ENCODE results near the gene LIMCH1. TPM values are rescaled to one million over a fixed set of nuclear protein-coding genes. Genes with fewer than 3 reads are reported as not detected.

The LIMCH1 gene
- total RNA-seq, 4 donors from 2014 or later: 57.6 to 106 (median 90.5) TPM

DNA sequence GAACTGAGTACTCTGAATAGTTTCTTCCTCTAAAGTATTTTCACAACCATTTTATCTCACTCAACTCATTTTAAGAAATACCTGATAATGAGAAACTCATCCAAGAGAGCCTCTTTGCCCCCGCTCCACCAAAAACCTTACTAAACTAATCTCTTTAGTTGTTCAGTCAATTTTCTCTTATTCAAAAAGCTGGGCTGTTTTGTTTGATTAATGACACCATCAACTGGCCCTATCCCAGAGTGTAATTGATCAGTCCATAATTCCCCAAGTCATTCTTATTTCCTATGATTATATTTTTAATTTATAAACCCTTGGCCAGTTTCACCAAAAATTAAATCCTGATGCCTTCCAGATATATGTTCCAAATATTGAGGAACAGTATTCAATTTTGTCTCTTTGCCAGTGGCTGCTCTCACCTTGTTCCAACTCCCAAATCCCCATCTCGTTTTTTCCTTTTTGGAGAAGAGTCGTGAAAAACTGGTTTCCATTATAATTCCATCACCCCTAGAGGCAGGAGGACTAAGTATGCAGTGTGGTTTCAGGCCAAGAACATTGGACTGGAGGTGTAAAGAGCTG, 10.4 kb downstream of the LIMCH1 start:
- Histone ChIP-seq H3K4me3 (no peak overlapping the region), H3K27me3 (no peaks in the 10 kb centered on the region), H3K4me1 (peaks cover 0 to 11% (median 0%) of the 10 kb centered on the region in 4 donors), H3K36me3 (no peaks in the 10 kb centered on the region), H3K9me3 (no peaks in the 10 kb centered on the region), H3K27ac (no peak overlapping the region)
- 73 to 88% methylated on average over 3 of the region's 3 CpGs for WGBS, 2 donors
- DNase-seq (ENCODE audit: low spot score in 2 of 2): no peak
- TF ChIP-seq EP300 (IDR thresholded peaks at IDR 0.05) (no peak), CTCF (IDR thresholded peaks at IDR 0.05) (no peak), POLR2A (IDR thresholded peaks at IDR 0.05) (no peak)

DNA sequence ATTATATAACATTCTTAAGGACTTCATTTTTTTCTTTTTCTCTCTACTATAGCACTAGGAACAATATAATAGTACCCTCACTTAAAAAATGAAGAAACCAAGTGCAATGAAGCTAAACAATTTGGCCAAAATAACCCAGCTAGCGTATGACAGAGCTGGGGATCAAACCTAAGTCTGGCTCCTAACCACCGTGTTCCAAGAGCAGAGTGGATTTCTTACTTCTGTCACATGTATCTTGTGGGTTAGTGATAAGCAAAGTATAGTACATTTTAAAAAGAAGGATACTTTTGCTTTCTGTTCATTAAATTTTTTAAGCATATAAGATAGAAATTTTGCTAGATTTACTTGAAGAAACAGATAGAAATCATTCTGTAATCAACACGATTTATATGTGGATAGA, 11.5 kb downstream of the LIMCH1 start:
- DNase-seq (ENCODE audit: low spot score in 2 of 2): no peak
- H3K27ac ChIP-seq: no peak overlapping the region
- H3K36me3 ChIP-seq: no peaks in the 10 kb centered on the region
- no peak overlapping the region for H3K4me3 ChIP-seq
- TF ChIP-seq EP300 (IDR thresholded peaks at IDR 0.05) (no peak), POLR2A (IDR thresholded peaks at IDR 0.05) (no peak), CTCF (IDR thresholded peaks at IDR 0.05) (no peak)
- no peaks in the 10 kb centered on the region for H3K9me3 ChIP-seq
- WGBS, 2 donors: 90 to 93% methylated on average over 3 of the region's 3 CpGs
- H3K4me1 ChIP-seq: peaks cover 0 to 8% (median 0%) of the 10 kb centered on the region in 4 donors
- H3K27me3 ChIP-seq: no peaks in the 10 kb centered on the region

DNA sequence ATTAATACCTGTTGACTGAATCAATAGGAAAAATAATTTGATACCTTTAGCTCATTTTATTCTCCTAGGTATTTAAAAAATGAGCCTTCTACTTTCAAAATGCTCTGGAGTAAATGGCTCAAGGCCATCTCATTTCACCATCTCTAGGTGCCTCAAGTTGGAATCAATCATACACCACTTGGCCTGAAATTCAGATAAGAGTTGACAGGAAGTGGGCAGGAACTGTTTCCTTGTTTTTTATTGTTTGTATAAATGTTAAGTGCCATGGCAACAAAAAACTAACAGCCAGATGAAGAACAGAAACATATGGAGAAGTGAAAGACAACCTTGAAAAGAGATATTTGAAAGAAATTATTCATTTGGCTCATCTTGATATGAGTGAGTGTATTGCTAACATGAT, 12.4 kb downstream of the LIMCH1 start:
- Histone ChIP-seq H3K27me3 (no peaks in the 10 kb centered on the region), H3K4me1 (no peaks in the 10 kb centered on the region), H3K27ac (no peak overlapping the region), H3K9me3 (no peaks in the 10 kb centered on the region), H3K4me3 (no peak overlapping the region), H3K36me3 (no peaks in the 10 kb centered on the region)
- no peak for DNase-seq (ENCODE audit: low spot score in 2 of 2)
- TF ChIP-seq EP300 (IDR thresholded peaks at IDR 0.05) (no peak), CTCF (IDR thresholded peaks at IDR 0.05) (no peak), POLR2A (IDR thresholded peaks at IDR 0.05) (no peak)

DNA sequence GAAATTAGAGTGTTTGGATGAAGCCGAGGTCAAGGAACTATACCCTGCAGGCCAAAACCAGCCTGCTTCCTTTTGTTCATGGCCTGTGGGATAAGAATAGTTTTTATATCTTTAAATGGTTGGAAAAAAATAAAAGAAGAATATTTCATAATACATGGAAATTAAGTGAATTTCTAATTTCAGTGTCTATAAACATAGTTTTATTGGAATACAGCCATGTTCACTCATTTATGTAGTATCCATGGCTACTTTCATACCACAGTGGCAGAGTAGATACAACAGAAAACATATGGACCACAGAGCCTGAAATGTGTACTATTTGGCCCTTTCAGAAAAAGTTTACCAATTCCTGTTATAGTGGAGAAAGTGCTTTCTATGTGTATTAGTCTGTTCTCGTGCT, 13.6 kb downstream of the LIMCH1 start:
- no peak overlapping the region for H3K27ac ChIP-seq
- TF ChIP-seq CTCF (IDR thresholded peaks at IDR 0.05) (no peak), POLR2A (IDR thresholded peaks at IDR 0.05) (no peak), EP300 (IDR thresholded peaks at IDR 0.05) (no peak)
- no peaks in the 10 kb centered on the region for H3K9me3 ChIP-seq
- 95% methylated on average over 2 of the region's 2 CpGs for WGBS, 2 donors
- no peak for DNase-seq (ENCODE audit: low spot score in 2 of 2)
- no peaks in the 10 kb centered on the region for H3K4me1 ChIP-seq
- H3K4me3 ChIP-seq: no peak overlapping the region
- no peaks in the 10 kb centered on the region for H3K36me3 ChIP-seq
- H3K27me3 ChIP-seq: no peaks in the 10 kb centered on the region

DNA sequence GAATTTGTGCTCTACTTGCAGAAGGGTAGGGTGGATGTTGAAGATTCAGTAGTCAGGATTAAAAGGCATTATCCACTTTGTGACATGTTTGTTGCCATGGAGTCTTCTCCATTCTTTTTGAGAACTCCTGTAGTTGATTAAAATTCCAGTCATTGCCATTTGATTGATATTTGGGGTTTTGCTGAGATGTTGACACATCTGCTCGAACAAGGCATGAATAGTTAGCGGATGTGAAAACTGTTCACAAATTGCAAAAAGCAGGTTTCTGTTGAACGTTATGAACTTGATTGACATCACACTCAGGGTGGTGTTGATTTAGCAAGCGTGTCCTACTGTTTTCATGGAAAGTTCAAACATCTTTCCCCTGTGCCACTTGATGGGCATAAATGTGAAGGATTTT, 16.9 kb downstream of the LIMCH1 start:
- 85 to 93% methylated on average over 4 of the region's 4 CpGs for WGBS, 2 donors
- Histone ChIP-seq H3K9me3 (no peaks in the 10 kb centered on the region), H3K4me3 (no peak overlapping the region), H3K27me3 (no peaks in the 10 kb centered on the region), H3K36me3 (no peaks in the 10 kb centered on the region), H3K4me1 (no peaks in the 10 kb centered on the region), H3K27ac (no peak overlapping the region)
- no peak for DNase-seq (ENCODE audit: low spot score in 2 of 2)
- TF ChIP-seq POLR2A (IDR thresholded peaks at IDR 0.05): no peak

DNA sequence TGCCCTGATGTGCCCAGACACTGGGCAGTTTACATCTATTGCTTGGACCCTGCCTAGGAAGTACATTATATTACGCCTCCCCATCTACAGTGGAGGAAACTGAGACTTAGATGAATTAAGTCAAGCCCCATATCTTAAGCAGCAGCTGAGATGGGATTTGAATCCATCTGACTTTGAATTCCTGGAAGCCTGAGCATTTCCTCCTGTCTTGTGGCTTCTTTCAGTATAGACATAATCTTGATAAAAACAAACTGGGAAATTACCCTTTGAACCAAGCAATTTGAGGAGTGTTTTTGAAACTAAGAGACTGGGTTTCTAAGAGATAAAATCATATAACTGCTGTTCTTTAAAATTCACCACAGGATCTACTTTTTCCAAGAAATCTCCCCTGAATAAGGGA, 18.6 kb downstream of the LIMCH1 start:
- no peaks in the 10 kb centered on the region for H3K9me3 ChIP-seq

More for the DNA sequence above, 18.6 kb downstream of the LIMCH1 start:
- DNase-seq (ENCODE audit: low spot score in 2 of 2): no peak
- Histone ChIP-seq H3K27ac (no peak overlapping the region), H3K4me1 (no peaks in the 10 kb centered on the region), H3K4me3 (no peak overlapping the region), H3K36me3 (no peaks in the 10 kb centered on the region), H3K27me3 (no peaks in the 10 kb centered on the region)
- WGBS, 2 donors: 95 to 96% methylated on average over 1 of the region's 1 CpG
- TF ChIP-seq POLR2A (IDR thresholded peaks at IDR 0.05) (no peak), CTCF (IDR thresholded peaks at IDR 0.05) (no peak), EP300 (IDR thresholded peaks at IDR 0.05) (no peak)
